MM.1S (cell line): Measurements from ENCODE around the gene ATG14.

Experiments used
- DNase-seq: peaks from one replicate; pipeline ENCODE4 v3.0.0-alpha.2; 2015
- H2AFZ ChIP-seq: fragments of 300-600 bp; sonication (generic); 2 replicates; pipeline ENCODE4 v1.6.0; 2016; ENCODE audit warnings: antibody characterized with exemption, low read length
- H3F3A ChIP-seq: fragments of 300-600 bp; sonication (generic); 2 replicates; pipeline ENCODE4 v1.6.1; 2016; ENCODE audit warnings: mild to moderate bottlenecking, antibody characterized with exemption, low read length, moderate library complexity, mixed read lengths; ENCODE audit not compliant: insufficient read depth
- H3K27ac ChIP-seq: fragments of 300-600 bp; sonication (generic); 2 replicates; pipeline ENCODE4 v1.5.1; 2016; ENCODE audit warnings: mild to moderate bottlenecking, low read length
- H3K27me3 ChIP-seq: fragments of 300-600 bp; sonication (generic); replicated peaks from 2 replicates; pipeline ENCODE4 v1.6.0; 2016; ENCODE audit warnings: low read length; ENCODE audit not compliant: insufficient read depth
- H3K36me3 ChIP-seq: fragments of 300-600 bp; sonication (generic); replicated peaks from 2 replicates; pipeline ENCODE4 v1.6.1; 2016; ENCODE audit warnings: mild to moderate bottlenecking, low read length, mixed read lengths; ENCODE audit not compliant: insufficient read depth
- H3K4me1 ChIP-seq: fragments of 300-600 bp; sonication (generic); 2 replicates; pipeline ENCODE4 v1.6.1; 2016; ENCODE audit warnings: low read length, mixed read lengths
- H3K4me2 ChIP-seq: fragments of 300-600 bp; sonication (generic); 2 replicates; pipeline ENCODE4 v1.6.0; 2016; ENCODE audit warnings: low read depth, low read length
- H3K4me3 ChIP-seq: fragments of 300-600 bp; sonication (generic); 2 replicates; pipeline ENCODE4 v1.5.1; 2016; ENCODE audit warnings: low read length, mixed read lengths
- H3K79me2 ChIP-seq: fragments of 300-600 bp; sonication (generic); 2 replicates; pipeline ENCODE4 v1.6.1; 2016; ENCODE audit warnings: mixed run types, low read length, mixed read lengths
- H3K9ac ChIP-seq: fragments of 300-600 bp; sonication (generic); 2 replicates; pipeline ENCODE4 v1.6.1; 2016; ENCODE audit warnings: low read length, mixed read lengths
- H3K9me2 ChIP-seq: fragments of 300-600 bp; sonication (generic); replicated peaks from 2 replicates; pipeline ENCODE4 v1.6.1; 2016; ENCODE audit warnings: mild to moderate bottlenecking, low read length, mixed read lengths; ENCODE audit not compliant: insufficient read depth
- H3K9me3 ChIP-seq: fragments of 300-600 bp; sonication (generic); replicated peaks from 2 replicates; pipeline ENCODE4 v1.6.1; 2016; ENCODE audit warnings: mild to moderate bottlenecking, low read length, mixed read lengths; ENCODE audit not compliant: insufficient read depth
- H4K20me1 ChIP-seq: fragments of 300-600 bp; sonication (generic); 2 replicates; pipeline ENCODE4 v1.6.1; 2016; ENCODE audit warnings: mild to moderate bottlenecking, low read length, moderate library complexity, mixed read lengths; ENCODE audit not compliant: insufficient read depth
- EZH2 ChIP-seq: fragments of 300-600 bp; sonication (generic); optimal IDR thresholded peaks from 2 replicates; pipeline ENCODE3; 2017; ENCODE audit warnings: low read depth, mild to moderate bottlenecking, antibody characterized with exemption, low read length, mixed read lengths
- EZH2phosphoT487 ChIP-seq: fragments of 300-600 bp; sonication (generic); IDR thresholded peaks from 2 replicates; pipeline ENCODE4 v1.6.1; 2018; ENCODE audit warnings: antibody characterized with exemption, low read length
- TF ChIP-seq, protein P1 (sequence below): fragments of 300-600 bp; sonication (generic); IDR thresholded peaks from 2 replicates; pipeline ENCODE4 v1.5.1; 2016; ENCODE audit warnings: antibody characterized with exemption, low read length, mixed read lengths

ATG14 gene

DNA sequence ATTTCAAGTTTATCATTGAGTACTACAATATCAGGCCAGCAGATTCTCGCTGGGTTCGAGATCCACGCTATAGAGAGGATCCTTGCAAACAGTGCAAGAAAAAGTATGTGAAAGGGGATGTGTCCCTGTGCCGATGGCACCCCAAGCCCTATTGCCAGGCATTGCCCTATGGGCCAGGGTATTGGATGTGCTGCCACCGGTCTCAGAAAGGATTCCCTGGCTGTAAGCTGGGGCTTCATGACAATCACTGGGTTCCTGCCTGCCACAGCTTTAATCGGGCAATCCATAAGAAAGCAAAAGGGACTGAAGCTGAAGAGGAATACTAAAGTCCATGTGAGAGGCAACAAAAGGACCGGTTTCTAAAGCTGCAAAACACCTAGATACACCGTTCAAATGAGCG is 59.4 kb downstream of the ATG14 start:
- Histone ChIP-seq H3K9me3 (no peaks in the 10 kb centered on the region), H3F3A (no peaks in the 10 kb centered on the region), H3K9me2 (no peaks in the 10 kb centered on the region), H3K27me3 (no peaks in the 10 kb centered on the region), H3K4me2 (no peak overlapping the region), H3K4me3 (no peak overlapping the region), H4K20me1 (no peaks in the 10 kb centered on the region), H3K9ac (no peak overlapping the region), H3K79me2 (no peaks in the 10 kb centered on the region; the same call in 1 of the 2 replicates), H3K36me3 (no peaks in the 10 kb centered on the region), H2AFZ (no peak overlapping the region), H3K4me1 (no peaks in the 10 kb centered on the region), H3K27ac (no peak overlapping the region)
- TF ChIP-seq, protein P1, sequence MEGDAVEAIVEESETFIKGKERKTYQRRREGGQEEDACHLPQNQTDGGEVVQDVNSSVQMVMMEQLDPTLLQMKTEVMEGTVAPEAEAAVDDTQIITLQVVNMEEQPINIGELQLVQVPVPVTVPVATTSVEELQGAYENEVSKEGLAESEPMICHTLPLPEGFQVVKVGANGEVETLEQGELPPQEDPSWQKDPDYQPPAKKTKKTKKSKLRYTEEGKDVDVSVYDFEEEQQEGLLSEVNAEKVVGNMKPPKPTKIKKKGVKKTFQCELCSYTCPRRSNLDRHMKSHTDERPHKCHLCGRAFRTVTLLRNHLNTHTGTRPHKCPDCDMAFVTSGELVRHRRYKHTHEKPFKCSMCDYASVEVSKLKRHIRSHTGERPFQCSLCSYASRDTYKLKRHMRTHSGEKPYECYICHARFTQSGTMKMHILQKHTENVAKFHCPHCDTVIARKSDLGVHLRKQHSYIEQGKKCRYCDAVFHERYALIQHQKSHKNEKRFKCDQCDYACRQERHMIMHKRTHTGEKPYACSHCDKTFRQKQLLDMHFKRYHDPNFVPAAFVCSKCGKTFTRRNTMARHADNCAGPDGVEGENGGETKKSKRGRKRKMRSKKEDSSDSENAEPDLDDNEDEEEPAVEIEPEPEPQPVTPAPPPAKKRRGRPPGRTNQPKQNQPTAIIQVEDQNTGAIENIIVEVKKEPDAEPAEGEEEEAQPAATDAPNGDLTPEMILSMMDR = no peak
- TF ChIP-seq EZH2 = no peak
- no peak for TF ChIP-seq EZH2phosphoT487
- no peak for DNase-seq

DNA sequence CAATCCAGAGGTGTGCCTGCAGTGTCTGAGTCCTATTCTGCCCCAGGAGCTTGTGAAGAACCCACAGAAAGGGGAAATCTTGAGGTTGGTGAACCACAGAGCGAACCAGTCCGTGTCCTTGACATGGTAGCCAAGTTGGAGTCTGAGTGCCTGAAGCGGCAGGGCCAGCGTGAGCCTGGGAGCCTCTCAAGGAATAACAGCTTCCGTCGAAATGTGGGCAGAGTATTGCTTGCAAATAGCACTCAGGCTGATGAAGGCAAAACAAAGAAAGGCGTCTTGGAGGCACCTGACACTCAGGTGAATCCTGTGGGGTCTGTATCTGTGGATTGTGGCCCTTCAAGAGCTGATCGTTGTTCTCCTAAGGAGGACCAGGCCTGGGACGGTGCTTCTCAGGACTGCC is 60.5 kb downstream of the ATG14 start:
- no peak overlapping the region for H2AFZ ChIP-seq
- H3K4me1 ChIP-seq = no peaks in the 10 kb centered on the region
- DNase-seq = no peak
- H3K9me3 ChIP-seq = no peaks in the 10 kb centered on the region
- no peaks in the 10 kb centered on the region for H3K36me3 ChIP-seq
- no peak overlapping the region for H3K9ac ChIP-seq
- no peak for TF ChIP-seq EZH2phosphoT487
- TF ChIP-seq EZH2 = no peak
- TF ChIP-seq, protein P1 = no peak
- no peaks in the 10 kb centered on the region for H3K27me3 ChIP-seq
- H3K79me2 ChIP-seq = no peaks in the 10 kb centered on the region; the same call in 1 of the 2 replicates
- no peak overlapping the region for H3K4me3 ChIP-seq
- H3K9me2 ChIP-seq = no peaks in the 10 kb centered on the region
- H3K4me2 ChIP-seq = no peak overlapping the region
- no peaks in the 10 kb centered on the region for H3F3A ChIP-seq
- no peak overlapping the region for H3K27ac ChIP-seq
- no peaks in the 10 kb centered on the region for H4K20me1 ChIP-seq

DNA sequence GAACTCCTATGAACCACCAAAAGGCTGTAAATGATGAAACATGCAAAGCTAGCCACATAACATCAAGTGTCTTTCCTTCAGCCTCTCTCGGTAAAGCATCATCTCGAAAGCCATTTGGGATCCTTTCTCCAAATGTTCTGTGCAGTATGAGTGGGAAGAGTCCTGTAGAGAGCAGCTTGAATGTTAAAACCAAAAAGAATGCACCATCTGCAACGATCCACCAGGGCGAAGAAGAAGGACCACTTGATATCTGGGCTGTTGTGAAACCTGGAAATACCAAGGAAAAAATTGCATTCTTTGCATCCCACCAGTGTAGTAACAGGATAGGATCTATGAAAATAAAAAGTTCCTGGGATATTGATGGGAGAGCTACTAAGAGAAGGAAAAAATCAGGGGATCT is 61.2 kb downstream of the ATG14 start:
- Histone ChIP-seq H3K4me2 (no peak overlapping the region), H3K27me3 (no peaks in the 10 kb centered on the region), H3F3A (no peaks in the 10 kb centered on the region), H3K4me1 (no peaks in the 10 kb centered on the region), H3K27ac (no peak overlapping the region), H2AFZ (no peak overlapping the region), H3K4me3 (no peak overlapping the region), H3K9ac (no peak overlapping the region), H3K9me3 (no peaks in the 10 kb centered on the region), H3K79me2 (no peaks in the 10 kb centered on the region; the same call in 1 of the 2 replicates), H3K9me2 (no peaks in the 10 kb centered on the region), H4K20me1 (no peaks in the 10 kb centered on the region), H3K36me3 (no peaks in the 10 kb centered on the region)
- no peak for DNase-seq
- TF ChIP-seq, protein P1 = no peak
- TF ChIP-seq EZH2 (no peak), EZH2phosphoT487 (no peak)
